ENCODE measurements around the gene MUC15.

- TF ChIP-seq CTCF (IDR thresholded peaks at IDR 0.05) (no peak), POLR2A (IDR thresholded peaks at IDR 0.05) (no peak)
Observed at GRCh38 chr11:26607725-26608506, 35.9 kb upstream of the MUC15 start.

Data from thyroid gland (tissue), 4 donors.